ENCODE data around the gene MYH7.

DNA sequence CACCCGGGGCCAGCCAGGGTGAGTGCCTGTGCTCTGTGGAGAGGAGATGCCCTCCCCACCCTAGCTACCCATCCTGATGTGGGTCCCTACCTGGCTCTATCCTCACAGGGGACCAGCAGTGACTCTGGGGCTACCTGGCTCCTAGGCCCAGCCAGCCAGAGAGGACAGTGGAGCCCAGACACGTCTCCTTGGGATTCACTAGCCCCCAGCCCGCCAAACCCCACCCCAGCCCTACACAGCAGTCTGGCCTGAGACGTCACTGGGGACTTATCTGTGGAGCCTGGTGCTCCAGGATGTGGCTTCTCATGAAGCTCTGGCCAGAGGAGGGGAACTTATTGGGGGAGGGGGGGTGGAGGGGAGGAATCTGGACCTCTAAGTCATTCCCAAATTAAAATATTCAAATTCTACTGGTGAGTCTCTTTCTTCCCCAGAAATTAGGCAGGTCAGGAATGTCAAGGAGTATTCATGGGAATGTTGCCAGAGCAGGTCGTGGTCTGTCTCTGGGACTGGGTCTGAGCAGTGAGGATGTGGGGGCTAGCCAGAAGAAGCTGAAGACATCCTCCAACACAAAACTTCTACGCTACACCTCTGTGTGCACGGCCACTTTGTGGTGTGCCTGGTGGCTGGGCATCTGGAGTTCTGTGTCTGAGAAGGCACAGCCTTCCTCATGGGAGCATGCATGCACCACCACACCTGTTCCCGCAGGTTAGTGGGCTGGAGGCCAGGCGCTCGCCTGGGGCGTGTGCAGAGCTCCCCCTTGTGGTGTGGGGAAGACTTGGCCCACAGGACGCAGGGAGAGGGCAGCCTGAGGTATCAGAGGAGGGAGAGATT is 55.9 kb downstream of the MYH7 start:
- no peak for TF ChIP-seq GATA3 (IDR thresholded peaks at IDR 0.05; ENCODE audit: low read depth, low read length)
- no peak for TF ChIP-seq GATA2 (IDR thresholded peaks at IDR 0.05; ENCODE audit: low read depth, low read length)

All from SH-SY5Y (cell line).